Thymus (tissue), 11 donors: ENCODE measurements around the gene ORMDL2. TPM values are rescaled to one million over a fixed set of nuclear protein-coding genes. Genes with fewer than 3 reads are reported as not detected.

Experiments used
- DNase-seq, 9 donors: peaks; one replicate each; pipeline ENCODE4 v3.0.0-alpha.2; 2013; ENCODE audit warnings: low spot score in 9 of 9, low read depth in 6 of 9, missing footprints in 1 of 9
- H3K27ac ChIP-seq, 2 donors: one replicate each; pipeline ENCODE4 v1.5.1; 2013; ENCODE audit warnings: control low read depth in 1 of 2, low read depth in 1 of 2, low read length in 1 of 2, mild to moderate bottlenecking in 1 of 2, moderate library complexity in 1 of 2
- H3K27me3 ChIP-seq, 2 donors: one replicate each; pipeline ENCODE4 v1.5.1; 2013; ENCODE audit warnings: low read length in 1 of 2; ENCODE audit not compliant: control insufficient read depth in 2 of 2, insufficient read depth in 1 of 2
- H3K36me3 ChIP-seq, 2 donors: one replicate each; pipeline ENCODE4 v1.5.1; 2013; ENCODE audit warnings: low read length in 1 of 2, mild to moderate bottlenecking in 1 of 2, moderate library complexity in 1 of 2; ENCODE audit not compliant: control insufficient read depth in 2 of 2, insufficient read depth in 2 of 2
- H3K4me1 ChIP-seq, 2 donors: one replicate each; pipeline ENCODE4 v1.5.1; 2013; ENCODE audit warnings: low read length in 2 of 2; ENCODE audit not compliant: control insufficient read depth in 2 of 2, insufficient read depth in 2 of 2
- H3K4me3 ChIP-seq, 2 donors: one replicate each; pipeline ENCODE4 v1.5.1; 2013; ENCODE audit warnings: low read length in 2 of 2, control low read depth in 1 of 2, mild to moderate bottlenecking in 1 of 2
- H3K9me3 ChIP-seq, 2 donors: one replicate each; pipeline ENCODE4 v1.5.1; 2013; ENCODE audit warnings: low read length in 1 of 2, mild to moderate bottlenecking in 1 of 2; ENCODE audit not compliant: control insufficient read depth in 2 of 2, insufficient read depth in 1 of 2
- whole genome bisulfite sequencing: extraction: QIAGEN DNeasy Blood & Tissue Kit; methylation state at CpG from one replicate; pipeline ENCODE4 v1.1.7; 2013; 5-methylcytosine and 5-hydroxymethylcytosine counted together
- polyA plus RNA-seq: library from polyadenylated mRNA; stranded (reverse); fragments of 200-250 nt; gene quantifications from one replicate; pipeline ENCODE4 v1.2.3, GENCODE V29; 2013
- total RNA-seq: library from RNA; stranded (reverse); fragments of 120-200 nt; gene quantifications from one replicate; pipeline ENCODE4 v1.2.4, GENCODE V29; 2013
- donor health status: healthy.

Gene ORMDL2
- total and polyA plus RNA-seq, 2 donors = 32.9 to 36.3 TPM

DNA sequence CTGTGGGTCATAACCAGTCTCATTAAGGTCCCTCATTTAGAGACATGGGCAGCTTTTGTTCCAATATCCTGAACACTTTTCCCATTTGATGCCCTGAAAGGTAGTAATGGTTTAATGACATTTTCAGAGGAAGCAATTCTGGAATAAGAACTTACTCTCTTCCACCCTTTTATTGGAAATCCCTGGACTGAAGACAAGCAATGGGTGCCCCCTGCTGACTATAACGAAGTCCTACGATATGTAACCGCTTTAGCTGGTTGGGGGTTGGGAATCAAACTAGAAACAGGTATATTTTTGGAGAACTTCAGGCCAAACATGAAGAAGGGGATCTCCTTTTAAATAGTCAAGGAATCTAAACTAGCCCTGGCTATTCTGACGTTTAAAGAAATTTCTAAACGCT is 20.8 kb upstream of the ORMDL2 start:
- WGBS = 85% methylated on average over 5 of the region's 5 CpGs
- peak in 7 of 9 donors; percentile 11 to 58 (median 26) for DNase-seq
- no peaks in the 10 kb centered on the region for H3K9me3 ChIP-seq

DNA sequence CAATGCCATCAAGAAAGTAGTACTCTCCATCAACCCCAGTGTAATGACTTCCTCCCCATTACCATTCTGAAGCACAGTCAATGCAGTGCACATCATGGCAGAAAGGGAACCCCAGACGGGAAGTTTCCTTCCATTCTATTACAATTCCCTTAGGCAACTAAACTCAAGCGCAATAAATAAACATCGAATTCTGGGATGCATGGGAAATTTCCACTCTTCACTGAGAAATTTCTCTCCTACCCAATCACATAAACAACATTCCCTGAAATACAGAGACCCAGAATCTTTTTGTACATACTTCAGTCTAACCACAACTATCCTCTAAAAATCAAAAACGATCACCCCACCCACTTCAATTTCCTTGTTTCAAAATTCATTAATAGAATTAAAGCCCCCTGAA is 20.3 kb upstream of the ORMDL2 start:
- no peaks in the 10 kb centered on the region for H3K9me3 ChIP-seq
- no peaks in the 10 kb centered on the region for H3K4me1 ChIP-seq
- H3K27ac ChIP-seq = no peak overlapping the region
- no peak overlapping the region for H3K4me3 ChIP-seq
- H3K36me3 ChIP-seq = peaks cover 30 to 91% of the 10 kb centered on the region in 2 donors
- no peaks in the 10 kb centered on the region for H3K27me3 ChIP-seq
- DNase-seq = no peak
- WGBS = 95% methylated on average over 4 of the region's 4 CpGs

More for the DNA sequence above, 20.8 kb upstream of the ORMDL2 start:
- Histone ChIP-seq H3K27ac (no peak overlapping the region), H3K4me1 (no peaks in the 10 kb centered on the region), H3K4me3 (no peak overlapping the region), H3K36me3 (peaks cover 33 to 88% of the 10 kb centered on the region in 2 donors), H3K27me3 (no peaks in the 10 kb centered on the region)

DNA sequence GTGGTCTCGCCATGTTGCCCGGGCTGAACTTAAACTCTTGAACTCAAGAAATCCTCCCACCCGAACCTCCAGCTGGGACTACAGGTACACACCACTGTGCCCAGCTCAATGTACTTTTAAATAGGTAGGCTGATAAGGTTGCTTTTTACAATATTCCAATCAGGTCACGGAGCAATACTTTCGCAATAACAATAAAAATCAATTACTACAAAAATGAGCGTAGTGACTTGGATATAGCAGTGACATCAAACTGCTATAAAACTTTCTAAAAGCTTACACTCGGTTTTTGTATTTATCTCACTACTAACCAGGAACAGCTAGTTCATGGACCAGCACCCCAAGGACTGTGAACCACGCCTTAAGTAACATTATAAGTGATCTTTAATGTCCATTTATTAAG is 10.9 kb upstream of the ORMDL2 start:
- H3K27ac ChIP-seq = no peak overlapping the region
- H3K27me3 ChIP-seq = no peaks in the 10 kb centered on the region
- H3K4me3 ChIP-seq = no peak overlapping the region
- no peak for DNase-seq
- H3K4me1 ChIP-seq = no peaks in the 10 kb centered on the region
- WGBS = 97% methylated on average over 8 of the region's 8 CpGs
- no peaks in the 10 kb centered on the region for H3K9me3 ChIP-seq
- peaks cover 20 to 62% of the 10 kb centered on the region in 2 donors for H3K36me3 ChIP-seq

DNA sequence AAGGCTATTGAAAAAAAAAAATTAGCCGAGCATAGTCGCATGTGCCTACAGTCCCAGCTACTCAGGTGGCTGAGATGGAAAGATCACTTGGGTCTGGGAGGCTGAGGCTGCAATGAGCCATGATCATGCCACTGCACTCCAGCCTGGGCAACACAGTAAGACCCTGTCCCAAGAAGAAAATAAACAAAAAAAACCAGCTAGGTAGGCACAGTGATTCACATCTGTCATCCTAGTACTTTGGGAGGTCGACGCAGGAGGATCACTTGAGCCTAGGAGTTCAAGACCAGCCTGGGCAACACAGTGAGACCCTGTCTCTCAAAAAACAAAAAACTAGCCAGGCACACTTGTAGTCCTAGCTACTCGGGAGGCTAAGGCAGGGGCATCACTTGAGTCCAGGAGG is 8.6 kb upstream of the ORMDL2 start:
- no peak for DNase-seq
- H3K27ac ChIP-seq = no peak overlapping the region
- 97% methylated on average over 5 of the region's 5 CpGs for WGBS
- no peak overlapping the region for H3K4me3 ChIP-seq
- H3K27me3 ChIP-seq = no peaks in the 10 kb centered on the region
- H3K9me3 ChIP-seq = no peaks in the 10 kb centered on the region
- H3K36me3 ChIP-seq = peaks cover 15 to 59% of the 10 kb centered on the region in 2 donors
- H3K4me1 ChIP-seq = no peaks in the 10 kb centered on the region

DNA sequence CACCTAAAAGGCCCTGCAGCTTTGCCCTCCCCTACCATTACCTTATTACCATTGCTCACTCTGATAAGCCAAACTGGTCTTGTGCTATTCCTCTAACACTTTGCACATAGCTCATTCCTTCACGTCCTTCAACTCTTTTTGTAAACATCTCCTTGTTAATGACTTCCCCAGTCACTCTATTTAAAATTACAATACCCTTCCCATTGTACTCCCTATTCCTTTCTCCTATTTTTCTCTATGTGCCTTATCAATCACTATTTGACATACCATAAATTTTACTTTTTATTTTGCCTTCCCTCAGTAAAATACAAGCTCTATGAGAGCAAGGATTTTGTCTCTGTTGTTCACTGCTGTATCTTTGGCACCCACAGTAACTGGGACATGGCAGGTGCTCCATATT is 5.8 kb upstream of the ORMDL2 start:
- H3K4me1 ChIP-seq = peaks cover 4 to 7% of the 10 kb centered on the region in 2 donors
- no peak overlapping the region for H3K27ac ChIP-seq
- no peak overlapping the region for H3K4me3 ChIP-seq
- H3K36me3 ChIP-seq = peaks cover 16 to 55% of the 10 kb centered on the region in 2 donors
- H3K27me3 ChIP-seq = no peaks in the 10 kb centered on the region
- 98% methylated on average over 1 of the region's 1 CpG for WGBS
- H3K9me3 ChIP-seq = no peaks in the 10 kb centered on the region
- DNase-seq = no peak

DNA sequence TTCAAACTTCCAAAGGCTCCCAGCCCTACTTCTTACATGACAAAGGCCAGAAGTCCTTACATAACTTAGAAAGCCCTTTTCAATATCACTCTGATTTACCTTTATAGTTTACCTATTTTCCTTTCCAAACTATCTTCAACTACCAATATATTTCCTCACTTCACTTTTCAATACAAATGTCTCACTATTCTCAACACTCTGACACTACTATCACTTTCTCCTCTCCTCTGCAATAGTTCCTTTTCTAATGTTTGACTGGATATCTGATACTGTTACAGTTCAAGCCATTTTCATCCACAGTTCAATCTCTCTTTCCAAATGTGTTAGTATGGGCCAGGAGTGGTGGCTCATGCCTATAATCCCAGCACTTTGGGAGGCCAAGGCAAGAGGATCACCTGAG is 3.6 kb upstream of the ORMDL2 start:
- no peak overlapping the region for H3K27ac ChIP-seq
- no peaks in the 10 kb centered on the region for H3K9me3 ChIP-seq
- no peak overlapping the region for H3K4me3 ChIP-seq
- no peaks in the 10 kb centered on the region for H3K27me3 ChIP-seq
- H3K36me3 ChIP-seq = peaks cover 11 to 43% of the 10 kb centered on the region in 2 donors
- H3K4me1 ChIP-seq = peaks cover 12 to 18% of the 10 kb centered on the region in 2 donors
- DNase-seq = no peak

DNA sequence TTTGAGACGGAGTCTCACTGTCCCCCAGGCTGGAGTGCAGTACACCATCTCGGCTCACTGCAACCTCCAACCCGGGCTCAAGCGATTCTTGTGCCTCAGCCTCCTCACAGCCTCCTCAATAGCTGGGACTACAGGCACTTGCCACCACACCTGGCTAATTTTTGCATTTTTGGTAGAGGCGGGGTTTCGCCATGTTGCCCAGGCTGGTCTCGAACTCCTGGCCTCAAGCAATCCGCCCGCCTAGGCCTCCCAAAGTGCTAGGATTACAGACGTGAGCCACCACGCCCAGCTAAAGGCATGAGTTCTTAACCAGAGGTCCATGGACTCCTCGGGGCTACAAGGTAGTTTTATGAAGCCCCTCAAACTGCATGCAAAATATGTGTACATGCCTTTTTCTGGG is 2.4 kb upstream of the ORMDL2 start:
- Histone ChIP-seq H3K4me3 (no peak overlapping the region), H3K27ac (no peak overlapping the region), H3K9me3 (no peaks in the 10 kb centered on the region), H3K27me3 (no peaks in the 10 kb centered on the region), H3K4me1 (peaks cover 12 to 19% of the 10 kb centered on the region in 2 donors), H3K36me3 (peaks cover 19 to 48% of the 10 kb centered on the region in 2 donors)
- no peak for DNase-seq
- 94% methylated on average over 12 of the region's 12 CpGs for WGBS

DNA sequence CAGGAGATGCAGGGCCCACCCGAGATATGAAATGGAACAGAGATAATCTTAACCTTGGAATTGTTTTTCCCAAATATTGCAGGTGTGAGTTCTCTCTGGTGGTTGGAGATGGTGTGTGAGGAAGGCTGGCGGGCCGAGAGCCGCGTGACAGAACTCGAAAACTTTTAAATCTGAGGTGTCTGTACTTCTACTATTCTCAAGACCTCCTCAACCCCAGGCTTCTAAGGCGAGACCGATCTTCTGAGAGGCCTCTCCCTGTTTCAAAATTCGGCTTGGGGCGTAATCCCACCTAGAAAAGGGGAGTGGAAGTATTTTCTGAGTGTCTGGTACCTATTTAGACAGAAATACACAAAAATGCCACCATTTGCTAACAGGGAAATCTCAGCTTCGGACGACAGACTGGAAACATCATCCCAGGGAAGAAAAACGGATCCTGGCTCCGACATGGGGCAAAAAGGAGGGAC is 928 bp upstream of the ORMDL2 start:
- no peaks in the 10 kb centered on the region for H3K9me3 ChIP-seq
- peak overlapping the region; percentile 75 to 86 for H3K27ac ChIP-seq
- under 1% methylated on average over 14 of the region's 14 CpGs for WGBS
- peak in 6 of 9 donors; percentile 15 to 60 (median 28) for DNase-seq
- peaks cover 30 to 53% of the 10 kb centered on the region in 2 donors for H3K36me3 ChIP-seq
- H3K27me3 ChIP-seq = no peaks in the 10 kb centered on the region
- H3K4me3 ChIP-seq = peak overlapping the region; percentile 86 to 98
- peaks cover 12 to 19% of the 10 kb centered on the region in 2 donors for H3K4me1 ChIP-seq

DNA sequence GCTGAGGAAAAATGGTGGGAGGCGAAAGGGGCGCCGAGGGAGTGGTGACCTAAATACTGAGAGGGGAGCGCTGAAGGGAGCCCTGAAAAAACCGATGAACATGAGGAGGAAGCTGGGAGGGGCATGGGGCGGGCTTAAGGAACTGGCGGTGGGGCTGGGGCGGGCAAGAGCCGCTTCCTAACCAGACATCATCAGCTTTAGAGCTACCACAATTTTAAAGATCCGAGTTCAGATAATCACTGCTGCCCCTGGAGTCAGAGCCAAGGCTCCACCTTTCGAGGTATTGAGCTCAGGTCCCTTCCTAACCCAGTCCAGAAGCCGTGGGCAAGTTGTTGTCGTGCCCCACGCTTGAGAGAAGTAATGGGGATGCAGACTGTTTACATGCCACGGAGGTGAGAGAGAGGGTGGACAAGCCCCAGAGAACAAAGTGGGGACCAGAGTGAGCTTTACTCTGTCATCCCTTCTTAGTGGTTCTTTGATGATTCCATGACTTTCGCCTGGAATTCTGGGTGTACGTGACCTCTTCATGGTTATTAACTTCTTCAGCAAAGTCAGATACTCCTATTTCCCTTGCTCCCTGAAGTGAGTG is 393 bp downstream of the ORMDL2 start:
- peak overlapping the region; percentile 83 to 88 for H3K4me3 ChIP-seq
- no peaks in the 10 kb centered on the region for H3K27me3 ChIP-seq
- peak overlapping the region; percentile 74 to 82 for H3K27ac ChIP-seq
- WGBS = 6% methylated on average over 17 of the region's 17 CpGs
- peaks cover 43 to 63% of the 10 kb centered on the region in 2 donors for H3K36me3 ChIP-seq
- peaks cover 12 to 19% of the 10 kb centered on the region in 2 donors for H3K4me1 ChIP-seq
- H3K9me3 ChIP-seq = no peaks in the 10 kb centered on the region
- no peak for DNase-seq
